Endometrial microvascular endothelial cells (primary cell): ENCODE measurements around the gene DPH1. TPM values are rescaled to one million over a fixed set of nuclear protein-coding genes. Genes with fewer than 3 reads are reported as not detected.

Source experiments
- in situ Hi-C: cut with HindIII; loops from 2 replicates; pipeline ENCODE4 v1.10.0; 2017; ENCODE audit warnings: low sequenced_read_pairs, low pct_unique_long_range_greater_than_20kb; ENCODE audit errors: inconsistent ontology term
- total RNA-seq: library from RNA; depleted of rRNA; stranded (reverse); fragments of >200 nt; gene quantifications from one replicate; pipeline ENCODE4 v1.2.3, GENCODE V29; 2015; ENCODE audit errors: inconsistent ontology term

Gene DPH1
- total RNA-seq, 1 donor from 2014 or later, result 38.8 TPM

DNA sequence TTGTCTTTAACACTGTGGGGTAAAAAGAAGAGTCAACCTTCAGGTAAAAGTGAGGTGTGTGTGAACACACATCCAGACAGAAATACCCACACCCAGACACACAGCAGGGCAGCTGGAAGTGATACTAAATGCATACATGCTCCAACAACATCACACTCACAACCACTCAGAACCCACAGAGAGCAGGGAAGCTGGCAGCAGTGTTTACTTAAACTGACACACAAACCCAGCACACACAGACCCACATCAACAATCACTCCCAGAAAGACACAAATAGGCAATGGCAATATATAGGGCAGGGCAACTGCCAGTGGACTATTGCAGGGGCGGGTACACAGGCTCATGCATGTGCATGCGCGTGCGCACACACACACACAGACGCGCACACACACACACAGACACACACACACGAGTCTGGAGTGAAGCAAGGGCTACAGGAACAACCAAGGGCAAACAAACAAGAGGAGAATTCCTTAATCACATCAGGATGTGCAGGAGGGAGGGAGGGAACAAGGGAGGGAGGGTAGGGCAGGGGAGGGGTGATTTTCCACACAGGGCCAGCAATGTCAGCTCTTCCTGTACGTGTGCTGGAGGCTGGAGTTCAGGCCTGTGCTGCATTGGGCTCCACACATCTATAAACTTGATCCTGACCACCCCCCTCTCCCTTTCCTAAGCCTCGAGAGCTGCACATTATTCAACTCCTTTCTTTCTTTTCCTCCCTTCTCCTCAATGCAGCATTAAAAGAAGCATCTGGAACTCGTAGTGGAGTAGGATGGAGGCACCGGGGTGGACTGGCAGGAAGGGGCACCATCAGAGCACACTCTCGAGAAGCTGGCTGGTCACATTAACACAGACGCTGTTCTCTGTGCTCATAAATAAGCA is 55.1 kb downstream of the DPH1 start:
- in situ Hi-C loops, result no loop called here

DNA sequence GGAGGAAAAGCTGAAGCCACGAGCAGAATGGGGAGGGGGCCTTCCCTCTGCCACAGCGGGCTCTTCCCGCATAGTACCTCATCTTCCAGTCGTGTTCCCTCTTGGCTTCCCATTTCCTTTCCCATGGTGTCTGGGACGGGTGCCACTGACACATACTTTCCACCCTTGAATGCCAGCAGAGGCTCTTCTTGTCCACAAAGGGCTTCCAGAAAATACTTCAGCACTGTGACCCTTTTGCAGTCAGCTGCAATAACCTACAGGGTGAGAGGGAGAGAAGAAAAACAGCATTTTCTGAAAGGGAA is 55.6 kb downstream of the DPH1 start:
- in situ Hi-C loops, result no loop called here

DNA sequence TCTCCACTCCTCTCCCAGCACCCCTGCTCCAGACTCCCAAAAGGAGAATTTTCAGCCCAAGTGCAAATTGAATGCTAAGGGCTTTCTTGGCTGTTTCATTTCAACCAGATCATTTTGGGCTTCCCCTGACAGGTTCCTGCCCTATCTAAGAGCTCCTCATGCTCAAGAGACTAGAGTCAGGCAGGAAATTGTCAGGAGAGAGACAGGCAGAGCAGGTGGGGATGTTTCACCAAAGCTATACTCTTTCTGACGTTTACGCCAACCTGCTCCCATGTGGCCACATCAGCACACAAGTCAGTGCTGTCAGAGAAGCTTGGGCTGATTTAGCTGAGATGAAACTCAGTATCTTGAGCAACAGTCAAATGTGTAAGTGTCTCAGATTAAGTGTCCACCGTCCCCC is 56.4 kb downstream of the DPH1 start:
- in situ Hi-C loops, result no loop called here

DNA sequence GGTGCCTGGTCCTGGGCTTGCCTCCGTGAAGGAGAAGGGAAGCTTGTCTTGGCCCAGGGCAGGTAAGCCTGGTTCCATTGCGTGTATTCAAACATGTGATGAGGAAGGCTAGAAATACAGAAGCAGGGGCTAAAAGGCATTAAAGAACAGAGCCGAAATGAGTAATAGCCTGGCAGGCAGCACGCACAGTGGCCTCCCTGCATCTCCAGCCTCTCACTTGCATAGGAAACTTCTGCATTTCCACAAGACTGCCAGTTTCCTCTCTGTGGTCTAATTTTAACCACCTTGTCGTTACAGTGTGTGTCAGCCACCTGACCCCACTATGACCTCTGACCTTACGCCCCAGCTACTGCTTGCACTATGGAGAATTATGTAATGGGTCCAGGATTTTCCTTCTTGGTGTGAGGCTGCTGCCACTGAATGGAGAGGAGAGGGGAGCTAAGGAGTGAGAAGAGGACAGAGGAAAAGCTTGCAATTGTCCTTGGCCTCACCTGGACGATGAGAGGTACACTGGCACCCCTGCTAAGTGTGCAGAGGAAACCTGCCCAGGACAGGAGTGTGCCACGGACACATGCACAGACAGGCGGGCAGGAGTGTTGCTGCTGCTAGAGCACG is 57.8 kb downstream of the DPH1 start:
- in situ Hi-C loops, result no loop called here

DNA sequence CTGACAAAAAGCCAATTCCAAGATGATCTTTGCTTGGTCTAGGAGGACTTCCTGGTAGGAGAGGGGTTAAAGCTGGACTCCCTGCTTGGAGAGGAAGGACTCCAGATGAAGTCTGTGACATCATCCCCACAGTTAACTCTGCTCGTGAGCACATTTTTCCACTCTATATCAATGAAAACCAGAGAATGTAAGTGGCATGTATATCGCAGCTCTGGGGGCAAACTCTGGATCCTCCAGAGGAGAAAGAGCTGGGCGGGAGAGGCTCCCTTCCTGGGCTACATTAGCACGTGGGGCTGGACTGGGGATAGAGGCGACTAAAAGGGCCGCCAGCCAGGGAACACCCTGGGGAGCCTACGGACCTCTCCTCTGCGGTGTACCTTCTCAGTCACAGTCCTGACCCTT is 59.1 kb downstream of the DPH1 start:
- in situ Hi-C loops, result no loop called here

DNA sequence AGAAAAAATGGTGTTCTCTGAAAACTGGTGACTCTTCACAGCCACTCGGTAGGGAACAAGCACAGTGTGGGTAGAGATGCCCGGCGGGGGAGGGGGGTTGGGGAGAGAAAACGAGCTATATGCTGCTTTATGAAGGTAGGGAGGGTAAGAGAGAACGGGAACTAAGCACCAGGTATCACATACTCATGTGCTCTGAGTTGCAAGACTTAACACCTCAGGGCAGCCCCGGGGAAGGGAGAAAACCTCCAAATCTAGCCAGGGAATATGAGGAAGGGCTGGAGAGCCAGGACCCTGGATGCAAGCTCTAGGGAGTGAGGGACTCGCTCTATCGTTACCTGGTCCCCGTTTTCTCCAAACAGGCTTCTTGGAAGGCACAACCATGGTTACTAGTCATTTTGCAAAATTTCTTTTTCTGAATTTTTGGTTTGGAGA is 60.3 kb downstream of the DPH1 start:
- in situ Hi-C loops, result no loop called here

DNA sequence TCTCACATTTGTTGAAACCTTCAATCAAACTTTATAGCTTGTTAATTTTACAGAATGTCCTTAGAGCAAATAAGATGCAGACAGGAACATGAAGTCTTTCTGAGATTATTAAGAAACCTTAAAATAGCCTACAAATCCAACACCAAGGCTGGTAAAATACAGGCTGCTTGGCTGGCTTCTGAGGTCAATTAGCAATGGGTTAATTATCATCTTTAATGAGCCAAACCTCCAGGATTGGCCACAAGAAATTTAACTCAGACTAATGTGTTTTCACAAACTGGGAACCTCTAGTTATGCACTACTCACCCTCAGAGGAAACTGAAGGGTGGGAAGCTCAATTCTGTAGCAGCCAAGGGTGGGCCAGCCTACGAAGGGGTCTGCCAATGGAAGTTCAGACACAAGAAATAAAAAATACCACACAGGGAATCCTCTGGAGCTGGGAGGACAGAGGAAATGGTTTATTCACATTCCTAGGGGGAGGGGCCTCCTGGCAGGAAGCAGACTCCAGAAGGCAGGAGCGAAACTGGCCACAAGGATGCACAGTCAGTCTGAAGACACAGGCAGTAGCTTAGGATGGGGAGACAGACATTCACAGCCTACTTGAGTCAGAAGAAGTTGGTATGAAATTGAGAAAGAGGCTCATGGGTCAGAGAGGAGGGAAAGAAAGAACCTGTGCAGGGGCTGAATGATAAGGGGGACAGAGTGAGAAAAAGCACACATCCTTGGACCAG is 61.0 kb downstream of the DPH1 start:
- in situ Hi-C loops, result no loop called here

DNA sequence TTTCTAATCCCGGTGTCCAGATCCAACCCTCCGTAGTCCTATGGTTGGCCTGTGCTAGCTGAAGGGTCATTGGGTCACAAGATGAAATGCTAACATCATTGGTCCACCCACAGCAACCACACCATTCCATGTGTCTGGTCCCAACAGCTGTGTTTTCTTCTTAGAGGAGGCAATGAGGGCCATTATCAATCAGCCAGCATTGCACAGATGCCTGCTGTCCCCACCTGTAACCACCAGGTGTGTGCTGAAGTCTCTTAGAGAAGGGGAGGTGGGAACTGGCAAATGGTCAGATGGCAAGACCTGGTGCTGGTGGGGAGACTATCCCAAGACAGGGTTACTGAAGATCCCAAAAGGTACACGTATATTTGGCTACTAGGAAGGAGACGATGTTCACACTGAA is 62.3 kb downstream of the DPH1 start:
- in situ Hi-C loops, result no loop called here

DNA sequence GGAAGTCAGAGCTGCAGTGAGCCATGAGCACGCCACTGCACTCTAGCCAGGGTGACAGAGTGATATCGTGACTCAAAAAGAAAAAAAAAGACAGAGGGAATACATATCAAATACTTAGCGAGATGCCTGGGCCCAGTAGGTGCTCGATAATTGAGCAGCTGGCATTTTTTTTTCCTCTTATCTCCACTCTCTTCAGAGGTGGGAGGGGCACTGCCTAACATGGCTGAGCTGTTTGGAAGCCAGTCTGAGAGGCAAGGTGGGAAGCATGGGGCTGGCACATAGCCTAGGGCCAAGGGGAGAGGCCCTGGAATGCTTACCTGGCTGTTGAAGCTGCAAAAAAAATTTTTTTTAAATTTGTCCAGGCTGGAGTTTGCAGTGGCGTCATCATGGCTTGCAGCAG is 63.4 kb downstream of the DPH1 start:
- in situ Hi-C loops, result no loop called here

Other genes with a start within 250 kb of the DPH1 start
- 6.7 TPM for gene SMYD4, start 200.3 kb upstream of the DPH1 start, total RNA-seq
- 33.3 TPM for gene RPA1, start 200.1 kb upstream of the DPH1 start, total RNA-seq
- gene RTN4RL1, start 4.8 kb upstream of the DPH1 start, total RNA-seq, result not detected
- gene OVCA2, start 11.9 kb downstream of the DPH1 start, total RNA-seq, result 97.7 TPM
- 27.2 TPM for gene HIC1, start 24.9 kb downstream of the DPH1 start, total RNA-seq